ENCODE data around the gene CCR4. TPM values are rescaled to one million over a fixed set of nuclear protein-coding genes. Genes with fewer than 3 reads are reported as not detected.

The CCR4 gene
- total RNA-seq, 1 experiment from 2014 or later: 0.22 TPM

- TF ChIP-seq FOXK1 (CRISPR knock-in tag; IDR thresholded peaks at IDR 0.05) (no peak), NR2C2 (CRISPR knock-in tag; IDR thresholded peaks at IDR 0.05) (no peak), FOXP1 (CRISPR knock-in tag; IDR thresholded peaks at IDR 0.05; ENCODE audit: borderline replicate concordance) (no peak), ZNF512 (CRISPR knock-in tag; IDR thresholded peaks at IDR 0.05; ENCODE audit: borderline replicate concordance) (no peak), ZNF138 (CRISPR knock-in tag; conservative IDR thresholded peaks at IDR 0.05) (no peak), ZNF396 (CRISPR knock-in tag; IDR thresholded peaks at IDR 0.05; ENCODE audit: borderline replicate concordance) (no peak), GRHL2 (CRISPR knock-in tag; IDR thresholded peaks at IDR 0.05; ENCODE audit: insufficient replicate concordance, severe bottlenecking) (no peak), MLX (CRISPR knock-in tag; IDR thresholded peaks at IDR 0.05) (no peak)
Observed at GRCh38 chr3:32948625-32949445, 2.6 kb upstream of the CCR4 start (continued).

- Mint-ChIP-seq H3K9me3 (no peaks in the 10 kb centered on the region), H3K27ac (no peak overlapping the region)
- DNase-seq (ENCODE audit: low spot score): no peak
- TF ChIP-seq NR3C1 (CRISPR knock-in tag; conservative IDR thresholded peaks at IDR 0.05; ENCODE audit: low read depth) (no peak), HMGXB4 (CRISPR knock-in tag; IDR thresholded peaks at IDR 0.05) (no peak), CBFB (CRISPR knock-in tag; IDR thresholded peaks at IDR 0.05; ENCODE audit: low read depth) (no peak), ZNF138 (CRISPR knock-in tag; conservative IDR thresholded peaks at IDR 0.05) (no peak), IRF1 (CRISPR knock-in tag; IDR thresholded peaks at IDR 0.05) (no peak), MLX (CRISPR knock-in tag; IDR thresholded peaks at IDR 0.05) (no peak), USF1 (CRISPR knock-in tag; IDR thresholded peaks at IDR 0.05) (no peak), ZNF512 (CRISPR knock-in tag; IDR thresholded peaks at IDR 0.05; ENCODE audit: borderline replicate concordance) (no peak), RORB (CRISPR knock-in tag; IDR thresholded peaks at IDR 0.05) (no peak), MAX (CRISPR knock-in tag; IDR thresholded peaks at IDR 0.05) (no peak), E2F1 (CRISPR knock-in tag; IDR thresholded peaks at IDR 0.05) (no peak), NR1H2 (CRISPR knock-in tag; IDR thresholded peaks at IDR 0.05) (no peak), ZNF671 (CRISPR knock-in tag; IDR thresholded peaks at IDR 0.05) (no peak), AFF4 (CRISPR knock-in tag; IDR thresholded peaks at IDR 0.05; ENCODE audit: borderline replicate concordance) (no peak), CREB1 (CRISPR knock-in tag; IDR thresholded peaks at IDR 0.05) (no peak)
Observed at GRCh38 chr3:32950516-32950915, 928 bp upstream of the CCR4 start.

More at GRCh38 chr3:32950516-32950915, 928 bp upstream of the CCR4 start:
- H3K36me3 Mint-ChIP-seq: no peaks in the 10 kb centered on the region
- no peak for ATAC-seq
- CTCF ChIA-PET: interaction anchor here (0.8 to 4.6 kb wide), 3 partner anchors 54 to 422 kb away, joined by 3 to 36 read pairs (median 5); no protein-coding TSS in a partner anchor
- no peaks in the 10 kb centered on the region for H3K4me1 Mint-ChIP-seq
- POLR2A ChIA-PET: interaction anchor here (0.6 kb wide), 1 partner anchor 161 kb away, joined by 5 read pairs; no protein-coding TSS in a partner anchor
- peaks cover 7% of the 10 kb centered on the region; the same call in 1 of the 2 replicates for H3K27me3 Mint-ChIP-seq (ENCODE audit: low read depth)
- no peak overlapping the region for H3K4me3 Mint-ChIP-seq
